Activated CD4-positive, alpha-beta T cell treated with anti-CD3 and anti-CD28 coated beads for 48 hours (primary cell): ENCODE measurements around the gene TMEM245.
"Not testable (repeated sequence)": the region's sequence is repeated elsewhere in the genome, so short reads cannot be mapped to it uniquely, and the experiment has no call there.

Experiments
- DNase-seq: peaks from one replicate; pipeline ENCODE4 v3.0.0-alpha.2; 2020

The TMEM245 gene

GRCh38 chr9:109060191-109060590 lies 59.6 kb downstream of the TMEM245 start:
- no peak for DNase-seq

- DNase-seq = not testable (repeated sequence)
Observed at GRCh38 chr9:109053121-109053520, 66.6 kb downstream of the TMEM245 start.

DNA sequence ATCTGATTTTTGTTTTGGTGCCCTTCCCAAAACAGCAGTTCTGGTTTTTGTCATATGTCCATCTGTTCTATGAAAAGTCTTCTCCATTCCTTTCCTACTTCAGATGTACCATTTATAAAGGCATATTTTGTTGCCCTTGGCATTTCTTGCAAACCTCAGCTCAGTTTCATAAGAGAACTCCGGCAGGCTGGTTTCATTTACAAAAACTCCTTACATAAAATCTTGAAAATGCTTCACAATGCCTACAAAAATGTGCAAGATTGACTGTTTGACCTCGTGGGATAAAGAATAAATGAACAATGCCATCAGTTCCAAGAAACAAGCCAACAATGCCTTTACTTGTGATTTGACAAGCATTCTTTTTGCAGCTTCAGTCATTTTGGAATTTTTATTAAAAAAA lies 67.3 kb downstream of the TMEM245 start:
- DNase-seq = no peak

GRCh38 chr9:109051733-109052132 lies 68.0 kb downstream of the TMEM245 start:
- DNase-seq = no peak

DNA sequence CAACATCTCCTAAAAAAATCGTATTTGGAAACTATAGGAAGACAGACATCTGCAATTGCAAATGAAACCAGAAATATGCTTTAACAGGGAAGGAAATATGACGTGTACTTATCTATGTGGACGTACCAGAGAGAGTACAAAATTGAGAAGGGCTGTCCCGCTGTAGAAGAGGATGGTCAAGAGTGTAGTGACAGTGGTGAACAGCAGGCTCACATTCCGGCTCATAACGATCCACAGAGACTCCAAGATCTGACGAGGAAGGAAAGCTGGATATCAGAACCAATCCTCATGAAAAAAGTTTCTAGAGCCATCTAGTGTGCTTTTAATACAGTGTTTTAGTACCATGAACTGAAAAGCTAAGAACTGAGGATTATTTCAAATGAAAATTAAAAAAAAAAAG lies 69.3 kb downstream of the TMEM245 start:
- DNase-seq = no peak

DNA sequence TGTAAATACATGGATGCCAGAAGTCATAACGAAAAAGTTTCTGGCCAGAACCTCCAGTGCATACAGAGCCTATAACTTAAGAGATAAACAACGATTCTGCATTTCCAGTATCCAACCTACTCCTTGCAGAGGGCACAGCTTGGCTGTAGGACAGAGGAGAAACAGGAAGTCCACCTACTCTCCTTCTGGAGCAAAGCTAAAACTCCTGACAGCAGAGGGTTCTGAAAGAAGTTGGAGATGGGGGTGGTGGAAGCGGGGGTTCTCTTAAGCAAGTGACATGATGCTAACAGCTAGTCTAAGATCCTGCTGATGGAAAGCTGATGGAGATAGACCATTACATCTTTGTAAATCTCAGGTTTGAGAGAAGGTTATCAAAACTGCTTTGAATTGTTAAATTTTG lies 70.9 kb downstream of the TMEM245 start:
- no peak for DNase-seq

GRCh38 chr9:109047259-109047658 lies 72.5 kb downstream of the TMEM245 start:
- no peak for DNase-seq

- no peak for DNase-seq
Observed at GRCh38 chr9:109046346-109046745, 73.4 kb downstream of the TMEM245 start.

DNA sequence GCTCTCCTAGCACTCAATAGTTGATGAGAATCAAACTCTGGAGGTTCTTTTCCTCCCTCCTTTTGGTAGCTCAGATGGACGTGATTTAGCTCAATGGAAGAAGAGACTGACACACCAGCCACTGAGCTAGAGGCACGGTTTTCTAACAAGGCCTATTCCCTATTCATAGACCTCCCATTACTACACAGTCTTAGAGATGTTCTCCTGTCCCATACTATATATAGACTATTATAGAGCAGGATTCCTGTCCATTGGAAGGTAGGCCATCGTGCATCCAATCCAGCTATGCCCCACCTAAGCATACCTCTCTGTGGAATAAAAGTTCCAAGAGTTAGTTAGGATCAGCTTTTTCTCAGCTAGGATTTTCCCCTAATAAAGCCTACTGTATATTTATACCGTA lies 76.2 kb downstream of the TMEM245 start:
- DNase-seq = no peak

DNA sequence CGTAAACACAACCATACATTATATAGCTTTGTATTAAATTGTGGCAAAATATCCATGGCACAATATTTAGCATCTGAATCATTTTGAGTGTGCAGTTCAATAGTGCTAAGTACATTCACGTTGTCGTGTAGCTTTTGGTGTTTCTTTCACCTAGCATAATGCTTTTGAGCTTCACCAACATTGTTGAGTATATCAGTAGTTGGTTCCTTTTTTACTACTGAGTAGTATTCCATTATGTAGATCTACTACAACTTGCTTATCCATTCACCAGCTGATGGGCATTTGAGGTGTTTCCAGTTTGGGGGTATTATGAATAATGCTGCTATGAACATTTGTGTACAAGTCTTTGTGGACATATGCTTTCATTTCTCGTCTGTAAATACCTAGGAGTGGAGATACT lies 79.2 kb downstream of the TMEM245 start:
- no peak for DNase-seq

DNA sequence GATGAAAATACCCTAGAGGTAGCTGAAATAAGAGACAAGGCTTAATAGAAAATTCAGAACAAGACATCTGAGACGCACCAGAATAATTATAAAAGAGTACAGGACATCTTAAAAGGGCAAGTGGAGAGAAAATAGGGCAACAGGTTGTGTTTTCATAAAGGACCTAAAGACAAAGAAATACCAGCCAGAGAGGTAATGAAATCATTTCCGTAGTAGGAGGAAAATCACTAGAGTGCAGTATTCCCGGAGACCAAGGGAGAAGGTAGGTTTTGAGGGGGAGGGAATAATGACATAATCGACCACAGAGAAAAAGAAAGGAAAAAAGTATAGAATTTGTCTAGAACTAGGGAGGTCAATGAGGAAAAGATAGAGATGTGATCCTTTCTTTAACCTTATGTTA lies 80.2 kb downstream of the TMEM245 start:
- DNase-seq = no peak

DNA sequence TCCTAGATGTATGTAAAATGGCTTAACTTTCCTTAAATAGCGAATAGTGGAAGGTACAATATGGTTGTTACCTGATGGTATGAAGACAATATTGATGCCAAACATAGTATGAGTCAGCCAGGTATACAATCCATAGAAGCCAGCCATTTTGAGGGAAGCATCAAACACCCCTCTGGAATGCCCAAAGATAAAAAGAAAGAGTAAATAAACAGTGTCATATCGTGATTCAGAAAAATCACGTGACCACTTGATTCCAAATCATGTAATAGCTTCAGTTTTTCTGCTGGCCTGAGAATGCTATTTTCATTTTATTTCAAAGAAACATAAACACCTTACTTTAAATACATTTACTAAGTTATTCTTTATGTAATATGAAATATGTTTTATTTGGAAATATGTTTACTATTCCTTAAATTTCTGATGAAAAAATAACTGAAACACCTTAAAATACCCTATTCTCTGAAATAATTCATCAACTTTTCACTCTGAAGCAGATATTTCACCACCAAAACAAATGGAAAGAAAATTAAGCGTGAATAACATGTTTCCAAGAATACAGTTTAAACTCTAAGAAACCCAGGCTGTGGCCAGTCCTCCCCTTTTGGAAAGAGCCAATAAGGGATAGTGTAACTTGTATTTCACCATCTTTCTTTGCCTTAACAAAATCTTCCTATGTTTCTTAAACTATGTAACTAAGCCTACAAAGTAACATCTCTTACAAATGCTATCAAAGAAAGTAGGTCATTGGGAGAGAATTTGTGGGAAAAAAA lies 81.6 kb downstream of the TMEM245 start:
- no peak for DNase-seq

GRCh38 chr9:109036744-109037680 lies 82.7 kb downstream of the TMEM245 start:
- no peak for DNase-seq

DNA sequence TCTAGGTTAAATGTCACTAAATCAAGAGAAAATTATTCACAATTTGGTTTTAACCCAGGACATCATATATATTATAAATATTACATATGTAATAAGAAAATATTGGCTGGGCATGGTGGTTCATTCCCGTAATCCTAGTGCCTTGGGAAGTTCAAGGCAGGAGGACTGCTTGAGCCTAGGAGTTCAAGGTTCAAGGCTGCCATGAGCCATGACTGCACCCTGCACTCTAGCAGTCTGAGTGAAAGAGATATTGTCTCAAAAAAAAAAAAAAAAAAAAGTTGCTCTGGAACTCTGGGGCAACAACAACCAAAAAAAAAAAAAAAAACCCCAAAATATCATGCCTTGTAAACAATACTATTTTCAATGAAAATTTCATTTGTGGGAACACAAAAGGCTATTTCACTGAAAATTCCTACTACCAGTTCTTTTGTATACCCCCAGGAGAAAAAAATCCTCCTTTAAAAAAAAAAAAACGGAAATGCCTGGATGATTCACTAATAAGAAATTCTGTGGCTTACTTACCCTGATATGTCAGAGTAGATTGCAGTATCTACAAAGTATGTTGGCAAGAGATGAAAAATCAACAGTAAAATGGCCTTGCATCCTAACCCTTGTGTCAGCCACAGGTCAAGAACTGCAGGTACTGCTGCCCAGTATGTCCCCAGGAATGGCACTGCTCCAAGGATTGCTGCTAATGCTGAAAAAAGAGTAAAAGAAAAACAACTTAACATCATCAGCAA lies 83.9 kb downstream of the TMEM245 start:
- no peak for DNase-seq

DNA sequence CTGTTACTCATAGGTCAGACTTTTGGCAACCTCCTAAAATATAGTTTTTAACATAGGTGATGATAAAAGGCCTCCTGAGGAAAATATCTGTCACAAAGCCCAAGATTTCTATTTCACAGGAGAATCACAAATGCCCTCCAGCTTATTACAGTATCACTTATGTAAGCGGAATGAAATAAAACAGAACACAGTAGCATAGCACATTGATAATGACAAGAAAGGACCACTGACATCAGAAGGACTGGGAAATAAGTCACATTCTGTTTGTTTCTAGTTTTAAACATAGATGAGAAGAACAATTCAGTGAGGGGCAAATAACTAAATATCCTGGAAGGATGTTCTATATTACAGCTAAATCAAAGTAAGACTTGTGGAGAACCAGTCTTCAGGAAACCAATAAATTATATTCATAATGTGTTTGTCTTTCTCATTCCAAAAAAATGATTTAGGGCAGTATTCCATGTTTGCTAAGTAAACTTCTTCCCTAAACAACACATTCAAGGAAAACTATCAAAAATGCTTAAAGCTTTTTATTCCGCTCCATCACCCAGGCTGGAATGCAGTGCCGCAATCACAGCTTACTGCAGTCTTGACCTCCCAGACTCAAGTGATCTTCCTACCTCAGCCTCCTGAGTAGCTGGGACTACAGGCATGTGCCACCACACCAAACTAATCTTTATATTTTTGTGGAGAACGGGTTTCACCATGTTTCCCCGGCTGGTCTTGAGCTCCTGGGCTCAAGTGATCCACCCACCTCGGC lies 85.6 kb downstream of the TMEM245 start:
- no peak for DNase-seq

- DNase-seq = no peak
Observed at GRCh38 chr9:109031241-109031640, 88.5 kb downstream of the TMEM245 start.

GRCh38 chr9:109030426-109030825 lies 89.3 kb downstream of the TMEM245 start:
- no peak for DNase-seq

GRCh38 chr9:109028457-109028856 lies 91.3 kb downstream of the TMEM245 start:
- no peak for DNase-seq

DNA sequence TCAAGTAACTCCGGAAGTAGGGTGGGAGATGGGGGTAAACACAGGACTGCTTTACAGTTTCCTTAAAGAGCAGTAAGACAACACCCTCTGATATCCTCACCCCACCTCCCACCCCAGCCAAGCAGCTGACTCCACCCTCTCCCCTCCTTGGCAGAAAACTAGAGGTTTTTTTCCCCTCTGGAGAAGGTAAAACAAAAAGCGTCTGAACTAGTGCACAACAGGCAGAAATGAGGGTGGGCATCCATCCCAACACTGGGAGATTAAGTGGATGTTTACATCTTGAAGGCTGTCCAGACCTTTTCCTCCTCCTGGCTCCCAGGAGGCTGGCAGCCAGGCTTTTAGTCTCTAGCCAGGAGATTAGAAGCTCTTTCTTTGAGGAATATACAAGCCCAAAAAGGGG lies 92.6 kb downstream of the TMEM245 start:
- DNase-seq = no peak

GRCh38 chr9:109026306-109026705 lies 93.4 kb downstream of the TMEM245 start:
- DNase-seq = no peak

GRCh38 chr9:109022873-109023272 lies 96.9 kb downstream of the TMEM245 start:
- DNase-seq = no peak
